Stomach smooth muscle (tissue), 2 donors: ENCODE measurements around the gene PDCD1.
A peak's percentile ranks its signal among the peaks of the same experiment; 100 is the strongest.

ENCODE experiments used
- H3K27ac ChIP-seq: one replicate; pipeline ENCODE4 v1.7.0; 2013; ENCODE audit warnings: mild to moderate bottlenecking, low read length, inconsistent platforms
- H3K27me3 ChIP-seq, 2 donors: one replicate each; pipeline ENCODE4 v1.7.0; 2013; ENCODE audit warnings: low read length in 2 of 2; ENCODE audit not compliant: insufficient read depth in 2 of 2, control insufficient read depth in 1 of 2
- H3K36me3 ChIP-seq, 2 donors: one replicate each; pipeline ENCODE4 v1.7.0; 2013; ENCODE audit warnings: low read length in 2 of 2; ENCODE audit not compliant: control insufficient read depth in 2 of 2, insufficient read depth in 2 of 2
- H3K4me1 ChIP-seq: one replicate; pipeline ENCODE4 v1.7.0; 2013; ENCODE audit warnings: low read length; ENCODE audit not compliant: control insufficient read depth, insufficient read depth
- H3K4me3 ChIP-seq, 2 donors: one replicate each; pipeline ENCODE4 v1.7.0; 2013; ENCODE audit warnings: low read length in 2 of 2
- H3K9ac ChIP-seq, 2 donors: one replicate each; pipeline ENCODE4 v1.7.0; 2013; ENCODE audit warnings: low read length in 2 of 2, mild to moderate bottlenecking in 1 of 2
- H3K9me3 ChIP-seq, 2 donors: one replicate each; pipeline ENCODE4 v1.7.0; 2013; ENCODE audit warnings: low read length in 2 of 2; ENCODE audit not compliant: control insufficient read depth in 2 of 2
- donor health status: healthy.
- donor health status: Pancreatic carcinoma.

The PDCD1 gene

DNA sequence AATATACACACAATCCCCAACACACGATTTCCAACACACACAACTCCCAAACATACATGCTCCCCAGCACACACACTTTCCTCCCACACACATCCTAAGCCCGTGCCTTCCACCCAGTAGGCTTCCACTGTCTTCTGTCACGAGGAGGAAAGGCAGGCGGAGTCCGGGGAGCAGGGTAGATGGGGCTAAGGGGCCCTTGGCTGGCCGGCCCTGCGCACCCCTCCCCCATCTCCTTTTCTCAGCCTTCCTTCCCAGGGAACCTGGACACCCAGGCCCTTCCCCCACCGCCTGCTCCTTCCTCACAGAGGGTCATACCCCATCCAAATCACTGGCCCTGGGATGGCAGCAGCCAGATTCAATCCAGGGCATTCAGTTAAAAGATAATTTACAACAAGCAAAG is 3.4 kb upstream of the PDCD1 start:
- H3K9me3 ChIP-seq: no peaks in the 10 kb centered on the region
- no peak overlapping the region for H3K27ac ChIP-seq
- H3K36me3 ChIP-seq: no peaks in the 10 kb centered on the region
- H3K9ac ChIP-seq: no peak overlapping the region
- H3K27me3 ChIP-seq: peaks cover 29 to 54% of the 10 kb centered on the region in 2 donors
- peaks cover 16% of the 10 kb centered on the region for H3K4me1 ChIP-seq
- no peak overlapping the region for H3K4me3 ChIP-seq

DNA sequence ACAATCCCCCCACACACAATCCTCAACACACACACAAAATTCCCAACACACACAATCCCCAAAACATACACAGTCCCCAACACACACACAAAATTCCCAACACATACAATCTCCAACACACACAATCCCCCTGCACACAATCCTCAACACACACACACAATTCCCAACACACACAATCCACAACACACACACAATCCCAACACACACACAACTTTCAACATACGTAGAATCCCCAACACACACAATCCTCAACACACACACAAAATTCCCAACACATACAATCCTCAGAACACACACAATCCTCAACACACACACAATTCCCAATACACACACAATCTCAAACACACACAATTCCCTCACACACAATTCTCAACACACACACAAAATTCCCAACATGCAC is 2.6 kb upstream of the PDCD1 start:
- no peak overlapping the region for H3K27ac ChIP-seq
- peaks cover 21 to 53% of the 10 kb centered on the region in 2 donors for H3K27me3 ChIP-seq
- no peak overlapping the region for H3K9ac ChIP-seq
- H3K4me1 ChIP-seq: peaks cover 12% of the 10 kb centered on the region
- no peaks in the 10 kb centered on the region for H3K36me3 ChIP-seq
- no peaks in the 10 kb centered on the region for H3K9me3 ChIP-seq
- no peak overlapping the region for H3K4me3 ChIP-seq

DNA sequence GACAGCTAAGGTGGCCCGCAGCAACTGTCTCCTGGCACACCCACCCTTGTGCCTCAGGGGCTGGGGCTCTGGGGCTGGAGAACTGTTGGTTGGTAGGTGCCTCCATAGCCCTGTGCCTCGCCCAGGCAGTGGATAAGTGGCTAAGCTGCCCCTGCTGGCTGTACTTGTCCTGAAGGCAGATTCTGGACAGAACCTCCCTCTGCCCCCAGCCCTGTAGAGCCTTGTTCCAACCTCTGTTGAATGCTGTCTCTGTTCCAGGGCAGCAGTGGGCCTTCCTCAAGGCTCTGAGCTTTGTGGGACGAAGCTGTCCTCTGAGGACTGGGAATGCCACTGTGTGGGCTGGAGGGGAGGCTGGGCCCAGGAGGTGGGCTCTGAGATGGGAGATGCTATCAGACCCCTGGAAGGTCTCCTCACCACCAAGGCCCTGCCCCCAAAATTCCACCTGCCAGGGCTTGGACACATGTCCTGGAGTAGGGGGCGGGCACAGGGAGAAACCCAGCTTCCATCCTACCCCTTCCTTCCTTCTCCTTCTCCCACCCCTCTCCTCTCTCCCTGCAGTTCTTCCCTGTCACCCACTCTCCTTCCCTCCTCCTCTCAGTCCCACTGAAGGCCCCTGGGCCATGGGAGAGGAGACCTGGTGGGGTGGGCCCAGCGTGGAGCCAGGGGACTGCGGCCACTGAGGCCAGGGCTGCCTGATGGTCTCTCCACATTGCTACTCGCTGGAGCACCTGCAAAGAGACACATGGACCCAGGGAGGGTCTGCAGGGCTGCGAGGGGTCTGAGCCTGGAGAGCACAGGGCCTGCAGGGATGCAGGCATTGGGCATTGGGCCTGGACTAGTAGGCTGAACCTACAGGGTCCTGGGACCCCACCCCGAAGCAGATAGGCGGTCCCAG is 1.7 kb upstream of the PDCD1 start:
- Histone ChIP-seq H3K9me3 (no peaks in the 10 kb centered on the region), H3K4me3 (no peak overlapping the region), H3K36me3 (no peaks in the 10 kb centered on the region), H3K27me3 (peaks cover 21 to 46% of the 10 kb centered on the region in 2 donors), H3K4me1 (peaks cover 12% of the 10 kb centered on the region), H3K27ac (peak overlapping the region; percentile 31), H3K9ac (no peak overlapping the region)

DNA sequence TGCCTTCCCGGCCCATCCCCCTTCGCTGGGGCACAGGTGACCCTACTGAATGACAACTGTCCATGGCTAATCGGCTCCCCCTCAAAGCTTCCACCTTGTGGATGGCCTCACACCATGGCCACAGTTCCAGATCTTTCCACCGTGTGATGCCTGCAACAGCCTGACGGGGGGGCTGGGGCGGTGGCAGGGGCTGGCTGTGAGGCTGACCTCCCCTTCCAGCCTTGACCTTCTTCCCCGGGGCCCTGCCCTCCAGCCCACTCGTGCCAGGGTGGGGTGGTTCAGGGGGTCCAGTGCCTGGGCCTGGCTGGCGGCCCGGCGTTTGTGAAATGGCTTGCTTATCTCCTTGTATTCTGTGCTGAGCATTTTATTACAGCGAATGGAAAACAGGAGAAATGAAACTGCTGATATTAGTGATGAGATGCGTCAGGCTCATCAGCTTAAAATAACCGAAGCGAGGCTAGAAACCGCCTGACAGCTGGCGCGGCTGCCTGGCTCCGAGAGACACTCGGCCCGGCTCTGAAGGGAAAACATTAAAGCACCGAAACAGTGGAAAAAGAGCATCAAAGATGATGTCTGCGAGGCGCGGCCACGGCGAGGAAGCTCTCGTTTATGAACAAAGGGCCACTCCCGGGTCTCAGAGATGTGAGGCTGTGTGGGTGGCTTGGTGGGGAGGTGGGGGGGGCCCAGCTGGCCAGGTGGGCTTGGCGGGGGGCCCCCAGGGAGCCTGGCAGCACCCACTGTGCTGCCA is 916 bp upstream of the PDCD1 start:
- Histone ChIP-seq H3K4me3 (peak overlapping the region in 1 of 2 donors; percentile 52), H3K4me1 (peaks cover 12% of the 10 kb centered on the region), H3K36me3 (no peaks in the 10 kb centered on the region), H3K27me3 (peaks cover 21 to 39% of the 10 kb centered on the region in 2 donors), H3K9ac (no peak overlapping the region), H3K27ac (peak overlapping the region; percentile 31), H3K9me3 (no peaks in the 10 kb centered on the region)

DNA sequence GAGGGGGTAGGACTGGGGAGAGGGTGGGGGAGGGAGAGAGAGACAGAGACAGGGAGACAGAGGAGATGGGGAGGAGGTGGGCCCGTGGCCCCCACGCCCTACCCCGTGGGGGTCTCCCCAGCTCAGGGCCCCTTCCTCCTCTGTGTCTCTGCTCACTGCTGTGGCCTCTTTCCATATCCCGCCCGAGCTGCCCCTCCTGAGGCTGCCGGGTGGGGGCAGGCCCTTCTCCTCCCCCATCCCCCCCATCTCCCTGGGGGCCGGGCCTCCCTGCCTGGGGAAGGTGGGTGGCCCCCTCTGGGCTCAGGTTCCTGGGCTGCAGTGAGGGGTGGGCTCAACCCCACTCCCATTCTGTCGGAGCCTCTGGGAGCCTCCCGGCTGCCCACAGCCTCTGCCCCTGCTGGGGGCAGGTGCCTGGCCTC is 332 bp upstream of the PDCD1 start:
- Histone ChIP-seq H3K27ac (no peak overlapping the region), H3K9ac (no peak overlapping the region), H3K27me3 (peaks cover 21 to 33% of the 10 kb centered on the region in 2 donors), H3K9me3 (no peaks in the 10 kb centered on the region), H3K4me1 (peaks cover 12% of the 10 kb centered on the region), H3K36me3 (no peaks in the 10 kb centered on the region), H3K4me3 (no peak overlapping the region)

DNA sequence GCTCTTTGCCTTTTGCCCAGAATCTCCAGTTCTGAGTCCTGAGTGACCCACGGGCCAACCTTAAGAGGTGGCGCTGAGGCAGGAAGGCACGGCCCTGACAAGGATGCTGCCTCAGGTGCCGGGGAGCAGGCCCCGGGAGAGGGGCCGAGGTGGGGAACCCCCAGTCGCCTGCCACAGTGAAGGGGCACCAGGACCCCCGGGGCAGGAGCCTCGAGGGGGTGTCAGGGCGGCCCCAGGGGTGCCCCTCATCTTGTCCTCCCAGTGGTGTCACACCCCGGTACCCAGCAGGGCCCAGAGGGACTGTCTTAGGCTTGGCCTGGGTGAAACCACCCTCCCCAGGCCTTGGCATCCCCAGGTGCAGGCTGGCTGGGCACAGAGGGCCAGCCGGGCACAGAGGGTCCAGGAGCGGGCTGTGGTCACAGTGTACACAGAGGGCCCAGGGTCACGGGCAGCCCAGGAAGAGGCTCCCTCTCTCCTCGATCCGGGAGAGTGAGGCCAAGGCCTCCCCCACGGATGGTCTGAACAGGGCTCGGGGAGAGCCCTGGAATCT is 1.0 kb downstream of the PDCD1 start:
- no peak overlapping the region for H3K27ac ChIP-seq
- peaks cover 8% of the 10 kb centered on the region for H3K4me1 ChIP-seq
- no peak overlapping the region for H3K4me3 ChIP-seq
- no peaks in the 10 kb centered on the region for H3K36me3 ChIP-seq
- H3K9ac ChIP-seq: no peak overlapping the region
- H3K27me3 ChIP-seq: peaks cover 10 to 25% of the 10 kb centered on the region in 2 donors
- H3K9me3 ChIP-seq: no peaks in the 10 kb centered on the region

DNA sequence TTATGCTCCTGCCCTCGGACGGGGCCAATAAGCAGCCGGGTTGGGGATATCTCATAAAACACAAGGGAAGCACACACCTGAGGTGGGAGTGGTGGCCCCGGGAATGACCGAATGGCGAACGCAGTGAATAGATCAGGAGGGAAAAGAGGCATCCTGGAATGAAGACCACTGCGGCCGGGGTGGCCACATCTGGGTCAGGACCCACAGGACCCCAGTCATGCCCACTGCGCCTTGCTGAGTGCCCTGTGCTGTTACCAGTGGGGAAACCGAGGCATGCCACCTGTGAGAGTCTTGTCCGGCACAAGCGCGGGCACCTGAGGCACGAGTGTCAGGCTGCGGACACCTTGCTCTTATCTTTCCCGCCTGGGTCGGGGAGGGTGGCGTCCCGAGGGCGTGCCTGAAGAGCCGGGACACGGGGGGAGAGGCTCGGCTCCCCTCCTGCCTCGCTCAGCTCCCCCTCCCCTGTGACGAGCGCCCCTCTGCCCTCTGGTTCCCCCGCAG is 1.6 kb downstream of the PDCD1 start:
- no peaks in the 10 kb centered on the region for H3K9me3 ChIP-seq
- no peak overlapping the region for H3K27ac ChIP-seq
- H3K4me1 ChIP-seq: peaks cover 8% of the 10 kb centered on the region
- H3K27me3 ChIP-seq: peaks cover 8 to 23% of the 10 kb centered on the region in 2 donors
- H3K36me3 ChIP-seq: no peaks in the 10 kb centered on the region
- H3K4me3 ChIP-seq: no peak overlapping the region
- no peak overlapping the region for H3K9ac ChIP-seq

DNA sequence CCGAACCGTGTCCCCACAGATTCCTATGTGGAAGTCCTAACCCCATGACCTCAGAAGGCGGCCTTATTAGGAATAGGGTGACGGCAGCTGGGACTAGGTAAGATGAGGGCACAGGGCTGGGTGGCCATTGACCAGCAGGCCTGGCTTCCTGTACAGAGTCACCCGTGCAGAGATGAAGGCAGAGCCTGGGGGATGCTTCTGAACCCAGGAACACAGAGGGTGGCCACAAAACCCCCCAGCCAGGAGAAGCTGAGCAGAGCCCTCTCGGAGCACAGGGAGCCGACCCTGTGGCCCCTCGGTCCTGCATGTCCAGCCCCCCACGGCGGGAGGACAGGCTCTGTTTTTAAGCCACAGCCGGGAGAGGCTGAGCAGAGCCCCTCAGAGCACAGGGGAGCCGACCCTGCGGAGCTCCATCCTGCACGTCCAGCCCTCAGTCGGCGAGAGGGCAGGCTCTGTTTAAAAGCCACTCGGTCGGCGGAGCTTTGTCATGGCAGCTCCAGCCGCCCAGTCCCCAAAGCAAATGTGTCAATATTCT is 2.7 kb downstream of the PDCD1 start:
- Histone ChIP-seq H3K36me3 (no peaks in the 10 kb centered on the region), H3K27ac (no peak overlapping the region)

DNA sequence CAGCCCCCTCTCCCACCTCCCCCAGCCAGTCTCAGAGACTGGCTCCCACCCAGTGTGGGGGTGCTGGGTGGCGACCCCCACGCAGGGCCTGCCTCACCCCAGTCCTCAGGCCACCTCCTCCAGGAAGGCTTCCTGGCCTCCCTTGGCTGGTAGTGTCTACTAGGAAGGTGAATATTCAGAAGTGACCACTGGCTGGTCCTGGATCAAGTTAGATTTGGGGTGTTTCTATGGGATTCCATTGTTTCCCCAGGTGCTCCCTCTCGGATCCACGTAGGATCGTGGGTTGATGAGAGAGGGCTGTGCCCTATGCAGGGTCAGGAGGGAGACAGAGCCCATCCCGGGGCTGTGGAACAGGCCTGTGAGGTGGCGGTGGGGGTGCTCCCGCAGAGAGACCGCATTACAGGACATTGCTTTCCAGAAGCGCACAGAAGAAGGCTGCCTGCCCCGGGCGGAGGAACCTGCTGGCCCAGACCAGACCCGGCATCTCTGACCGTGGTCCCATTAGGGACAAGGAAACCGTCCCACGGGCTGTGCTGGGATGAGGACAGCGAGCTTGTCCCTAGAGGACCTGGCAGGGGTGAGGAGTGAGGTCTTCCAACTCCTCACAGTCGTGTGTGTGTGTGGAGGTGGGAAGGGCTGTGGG is 3.3 kb downstream of the PDCD1 start:
- H3K4me1 ChIP-seq: peaks cover 4% of the 10 kb centered on the region
- H3K27me3 ChIP-seq: peaks cover 5 to 10% of the 10 kb centered on the region in 2 donors
- no peaks in the 10 kb centered on the region for H3K36me3 ChIP-seq
- no peak overlapping the region for H3K9ac ChIP-seq
- no peaks in the 10 kb centered on the region for H3K9me3 ChIP-seq
- no peak overlapping the region for H3K27ac ChIP-seq
- H3K4me3 ChIP-seq: no peak overlapping the region

More for the DNA sequence above, 2.7 kb downstream of the PDCD1 start:
- Histone ChIP-seq H3K4me1 (peaks cover 8% of the 10 kb centered on the region), H3K4me3 (no peak overlapping the region), H3K9ac (no peak overlapping the region), H3K9me3 (no peaks in the 10 kb centered on the region), H3K27me3 (peaks cover 5 to 14% of the 10 kb centered on the region in 2 donors)
